IMR-90 (cell line): ENCODE data around the gene INHBE. TPM values are rescaled to one million over a fixed set of nuclear protein-coding genes. Genes with fewer than 3 reads are reported as not detected.
"Not testable (repeated sequence)": the region's sequence is repeated elsewhere in the genome, so short reads cannot be mapped to it uniquely, and the experiment has no call there.

Source experiments
- ATAC-seq: fragments of 200-7000 bp; cut with Tn5 transposase; 2 replicates; pipeline ENCODE4 v1.9.1; 2020; ENCODE audit warnings: low read depth, mild to moderate bottlenecking, moderate library complexity
- BruUV-seq: library from RNA; stranded (reverse); fragments of 400-500 nt; replicated peaks from 2 replicates; lab custom pipeline; 2021; lab: Mats Ljungman, UMichigan
- CTCF ChIA-PET: fragments of 300-600 bp; formaldehyde crosslinking; extraction: SDS; loops from one replicate; lab custom pipeline; 2021; ENCODE audit warnings: antibody characterized with exemption; lab: Yijun Ruan, JAX
- POLR2A ChIA-PET: fragments of 300-600 bp; sonication (Branson Sonifier 250); formaldehyde crosslinking; loops from one replicate; lab custom pipeline; 2022; ENCODE audit warnings: antibody characterized with exemption; ENCODE audit not compliant: unreplicated experiment; lab: Charles Lee
- DNase-seq: peaks from one replicate; pipeline ENCODE4 v3.0.0; 2013
- H2AFZ ChIP-seq: replicated peaks from 2 replicates; pipeline ENCODE3; 2013; ENCODE audit warnings: low read length, mild to moderate bottlenecking; ENCODE audit not compliant: poor library complexity
- H2AK5ac ChIP-seq: 2 replicates; pipeline ENCODE4 v1.6.1; 2013; ENCODE audit warnings: low read depth, low read length, inconsistent platforms
- H2AK9ac ChIP-seq: replicated peaks from 2 replicates; pipeline ENCODE3; 2013; ENCODE audit warnings: mild to moderate bottlenecking, low read depth, low read length, moderate library complexity; ENCODE audit not compliant: poor library complexity
- H2BK120ac ChIP-seq: 2 replicates; pipeline ENCODE4 v1.6.1; 2013; ENCODE audit warnings: low read depth, low read length, inconsistent platforms
- H2BK15ac ChIP-seq: 3 replicates; pipeline ENCODE4 v1.6.1; 2013; ENCODE audit warnings: low read depth, low read length, inconsistent platforms
- H2BK20ac ChIP-seq: 2 replicates; pipeline ENCODE4 v1.6.1; 2013; ENCODE audit warnings: low read depth, mild to moderate bottlenecking, inconsistent platforms, low read length, moderate library complexity
- H2BK5ac ChIP-seq: 2 replicates; pipeline ENCODE4 v1.6.1; 2013; ENCODE audit warnings: mild to moderate bottlenecking, low read depth, low read length, inconsistent platforms; ENCODE audit not compliant: poor library complexity, severe bottlenecking
- H3K14ac ChIP-seq: replicated peaks from 2 replicates; pipeline ENCODE4 v1.6.1; 2013; ENCODE audit warnings: low read depth, low read length, inconsistent platforms
- H3K18ac ChIP-seq: 2 replicates; pipeline ENCODE4 v1.6.1; 2013; ENCODE audit warnings: low read depth, low read length, control low read depth
- H3K23ac ChIP-seq: 2 replicates; pipeline ENCODE4 v1.6.1; 2013; ENCODE audit warnings: low read depth, low read length, inconsistent platforms
- H3K27ac ChIP-seq: 2 replicates; pipeline ENCODE4 v1.5.1; 2013; ENCODE audit warnings: mild to moderate bottlenecking, control low read depth, low read length; ENCODE audit not compliant: insufficient read depth
- H3K27me3 ChIP-seq: 2 replicates; pipeline ENCODE4 v1.6.1; 2013; ENCODE audit warnings: low read length; ENCODE audit not compliant: control insufficient read depth, insufficient read depth
- H3K36me3 ChIP-seq: 2 replicates; pipeline ENCODE4 v1.6.1; 2013; ENCODE audit warnings: low read length, mixed read lengths; ENCODE audit not compliant: control insufficient read depth, insufficient read depth
- H3K4ac ChIP-seq: 2 replicates; pipeline ENCODE4 v1.6.1; 2013; ENCODE audit warnings: low read depth, low read length, inconsistent platforms
- H3K4me1 ChIP-seq: 2 replicates; pipeline ENCODE4 v1.6.1; 2013; ENCODE audit warnings: low read length, mixed read lengths; ENCODE audit not compliant: control insufficient read depth, insufficient read depth
- H3K4me2 ChIP-seq: 2 replicates; pipeline ENCODE4 v1.6.1; 2013; ENCODE audit warnings: low read depth, mild to moderate bottlenecking, control low read depth, low read length, moderate library complexity
- H3K4me3 ChIP-seq: 2 replicates; pipeline ENCODE4 v1.5.1; 2013; ENCODE audit warnings: low read depth, mild to moderate bottlenecking, control low read depth, low read length, moderate library complexity; ENCODE audit not compliant: insufficient read depth
- H3K56ac ChIP-seq: 2 replicates; pipeline ENCODE4 v1.6.1; 2013; ENCODE audit warnings: low read length, inconsistent platforms; ENCODE audit not compliant: insufficient read depth; ENCODE audit errors: extremely low read depth
- H3K79me1 ChIP-seq, 2 experiments: 2 replicates each; pipeline ENCODE4 v1.6.1; 2013; ENCODE audit warnings: low read length in 2 of 2, inconsistent platforms in 1 of 2, low read depth in 1 of 2
- H3K9ac ChIP-seq: 2 replicates; pipeline ENCODE4 v1.6.1; 2013; ENCODE audit warnings: low read depth, low read length, control low read depth
- H3K9me1 ChIP-seq: 2 replicates; pipeline ENCODE4 v1.6.1; 2013; ENCODE audit warnings: low read length, inconsistent platforms; ENCODE audit not compliant: insufficient read depth
- H3K9me3 ChIP-seq: 2 replicates; pipeline ENCODE4 v1.6.1; 2013; ENCODE audit warnings: low read length; ENCODE audit not compliant: control insufficient read depth, insufficient read depth
- H4K20me1 ChIP-seq: 2 replicates; pipeline ENCODE4 v1.6.1; 2013; ENCODE audit warnings: low read length, inconsistent platforms; ENCODE audit not compliant: insufficient read depth
- H4K5ac ChIP-seq: 2 replicates; pipeline ENCODE4 v1.6.1; 2013; ENCODE audit warnings: mild to moderate bottlenecking, low read depth, low read length, control low read depth
- H4K8ac ChIP-seq, 2 experiments: 2 replicates each; pipeline ENCODE4 v1.6.1; 2013; ENCODE audit warnings: low read depth in 2 of 2, low read length in 2 of 2, control low read depth in 1 of 2, inconsistent platforms in 1 of 2
- H4K91ac ChIP-seq: 2 replicates; pipeline ENCODE4 v1.6.1; 2013; ENCODE audit warnings: low read depth, low read length, inconsistent platforms; ENCODE audit not compliant: insufficient read depth
- WGBS, 2 experiments: methylation state at CpG; one replicate each; pipeline versions ENCODE4 v1.1.5 to v1.1.7; 2013; ENCODE audit warnings: missing lambda C conversion rate in 2 of 2; ENCODE audit not compliant: insufficient read length in 1 of 2; ENCODE audit errors: extremely low coverage in 2 of 2; 5-methylcytosine and 5-hydroxymethylcytosine counted together
- dilution Hi-C: fragments of 300-500 bp; cut with HindIII; formaldehyde crosslinking; loops from one replicate; pipeline ENCODE4 v1.14.3; 2018; ENCODE audit warnings: low sequenced_read_pairs; ENCODE audit not compliant: unreplicated experiment
- in situ Hi-C: fragments of 300-500 bp; cut with MboI; formaldehyde crosslinking; loops from 3 replicates; pipeline ENCODE4 v1.14.3; 2019; ENCODE audit warnings: low sequenced_read_pairs, inconsistent platforms, mixed read lengths
- intact Hi-C: fragments of 100-400 bp; cut with micrococcal nuclease; formaldehyde crosslinking; loops from 2 replicates; pipeline ENCODE4 v1.10.0; 2022
- polyA plus RNA-seq, 3 experiments: library from polyadenylated mRNA; depleted of rRNA; stranded (reverse); fragments of >200 nt; gene quantifications; 2 replicates each; pipeline ENCODE4 v1.2.3, GENCODE V29; 2012; ENCODE audit warnings: low replicate concordance in 1 of 3
- total RNA-seq: library from RNA; depleted of rRNA; stranded (reverse); fragments of >200 nt; gene quantifications from 2 replicates; pipeline ENCODE4 v1.2.3, GENCODE V29; 2012

The INHBE gene
- total and polyA plus RNA-seq, 2 of the 4 experiments (the other 2 are of a cell fraction) = 0.90 to 1.7 TPM

DNA sequence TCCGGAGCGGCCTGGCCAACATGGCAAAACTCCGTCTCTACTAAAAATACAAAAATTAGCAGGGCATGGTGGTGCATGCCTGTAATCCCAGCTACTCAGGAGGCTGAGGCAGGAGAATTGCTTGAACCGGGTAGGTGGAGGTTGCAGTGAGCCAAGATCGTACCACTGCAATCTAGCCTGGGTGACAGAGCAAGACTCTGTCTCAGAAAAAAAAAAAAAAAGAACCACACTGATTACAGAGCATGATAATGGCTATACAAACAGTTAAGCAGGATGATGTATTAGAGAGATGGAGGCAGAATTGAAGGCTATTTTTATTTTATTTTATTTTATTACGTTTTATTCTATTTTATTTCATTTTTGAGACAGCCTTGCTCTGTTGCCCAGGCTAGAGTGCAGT, 10.8 kb upstream of the INHBE start:
- H3K9me1 ChIP-seq, H2AK9ac ChIP-seq, H4K91ac ChIP-seq, H2AK5ac ChIP-seq, H3K18ac ChIP-seq, dilution Hi-C loops, BruUV-seq, H3K4me3 ChIP-seq, DNase-seq, H2BK20ac ChIP-seq, H2AFZ ChIP-seq, ATAC-seq, H2BK5ac ChIP-seq, H2BK120ac ChIP-seq, H3K4ac ChIP-seq, H4K5ac ChIP-seq, H3K36me3 ChIP-seq, in situ Hi-C loops, H3K79me1 ChIP-seq, H4K8ac ChIP-seq, H3K27me3 ChIP-seq, H3K14ac ChIP-seq, H2BK15ac ChIP-seq, POLR2A ChIA-PET, H3K4me2 ChIP-seq, H3K4me1 ChIP-seq, H3K23ac ChIP-seq, intact Hi-C loops, H3K56ac ChIP-seq, H3K9me3 ChIP-seq, H4K20me1 ChIP-seq, H3K9ac ChIP-seq, H3K27ac ChIP-seq: not testable (repeated sequence)
- WGBS, 2 experiments = no CpG with 5 or more reads among the region's 6 CpGs
- CTCF ChIA-PET = interaction anchor here (1.0 kb wide), 1 partner anchor 8 kb away, joined by 4 read pairs; no protein-coding TSS in a partner anchor
